GM12892 (cell line): ENCODE results near the gene ZNF488.

Experiments used
- DNase-seq: peaks from one replicate; pipeline ENCODE4 v3.0.0; 2011; ENCODE audit not compliant: insufficient read length
- FAIRE-seq: peaks from 2 replicates; lab custom pipeline; 2011; peaks lifted over from hg19 to GRCh38; lab: Jason Lieb, UNC
- POLR2A ChIP-seq: IDR thresholded peaks from 2 replicates; pipeline ENCODE4 v1.6.1; 2011; ENCODE audit warnings: low read depth, low read length, control low read depth
- POLR2AphosphoS5 ChIP-seq: IDR thresholded peaks from 2 replicates; pipeline ENCODE4 v1.6.1; 2011; ENCODE audit warnings: low read depth, low read length, control low read depth
- TAF1 ChIP-seq: IDR thresholded peaks from 2 replicates; pipeline ENCODE4 v1.6.1; 2011; ENCODE audit warnings: low read depth, mild to moderate bottlenecking, control low read depth, low read length, borderline replicate concordance

ZNF488 gene

DNA sequence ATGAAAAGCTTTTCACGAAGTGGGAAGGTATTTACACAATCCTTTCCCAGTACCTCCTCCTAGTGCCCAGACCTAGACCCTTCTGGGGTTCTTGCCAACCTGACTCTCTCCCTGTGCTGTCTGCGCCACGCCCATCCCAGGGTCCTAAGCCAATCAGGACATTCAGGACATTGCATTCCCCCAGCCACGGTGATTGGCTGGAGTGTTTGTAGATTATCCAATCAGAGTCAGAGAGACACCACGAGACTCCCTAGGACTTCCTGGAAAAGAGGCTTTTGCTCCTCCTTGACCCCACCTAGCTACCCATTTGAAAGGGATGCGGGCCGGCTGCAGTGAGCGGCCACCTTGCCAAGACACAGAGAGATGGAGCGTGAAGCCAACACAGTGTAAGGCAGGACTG lies 65.4 kb downstream of the ZNF488 start:
- TF ChIP-seq POLR2A (no peak), POLR2AphosphoS5 (no peak), TAF1 (no peak)
- no peak for FAIRE-seq
- DNase-seq, result no peak

GRCh38 chr10:47317251-47317650 lies 66.8 kb downstream of the ZNF488 start:
- DNase-seq (no peak), FAIRE-seq (no peak)
- TF ChIP-seq TAF1, result no peak
- TF ChIP-seq POLR2A, result no peak
- no peak for TF ChIP-seq POLR2AphosphoS5

DNA sequence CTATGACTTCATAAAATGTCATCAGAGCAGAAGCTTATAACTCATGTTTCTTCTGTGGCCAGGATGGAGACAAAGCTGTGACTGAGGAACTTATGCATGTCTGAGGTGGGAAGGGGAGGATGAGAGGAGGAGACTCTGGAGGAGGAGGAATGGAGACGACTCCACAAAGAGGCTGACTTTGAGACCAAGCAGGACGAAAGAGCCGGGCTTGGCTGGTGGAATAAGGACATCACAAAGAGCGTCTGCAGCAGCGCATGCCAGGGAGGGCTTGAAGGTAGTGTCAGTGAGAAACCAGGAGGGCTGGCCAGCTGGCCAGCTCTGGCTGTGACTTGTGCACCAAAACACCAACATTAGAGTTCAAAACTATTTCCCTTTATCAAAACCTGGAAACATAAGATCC lies 68.0 kb downstream of the ZNF488 start:
- no peak for TF ChIP-seq POLR2AphosphoS5
- no peak for TF ChIP-seq POLR2A
- no peak for TF ChIP-seq TAF1
- FAIRE-seq (no peak), DNase-seq (no peak)
